ENCODE measurements around the gene TEAD3. TPM values are rescaled to one million over a fixed set of nuclear protein-coding genes. Genes with fewer than 3 reads are reported as not detected.

Gene TEAD3
- total and polyA plus RNA-seq, 2 of the 4 experiments (the other 2 are of a cell fraction), result 5.2 to 28.0 TPM

- Histone ChIP-seq H2AK9ac (replicated peaks; ENCODE audit: low read depth, low read length, poor library complexity) (peak overlapping the region; percentile 96), H3K18ac (ENCODE audit: low read depth, low read length) (peak overlapping the region; percentile 92), H3K14ac (replicated peaks; ENCODE audit: low read depth, low read length) (peak overlapping the region; percentile 98), H3K4me3 (ENCODE audit: insufficient read depth, low read depth, low read length) (no peak overlapping the region), H2AFZ (replicated peaks; ENCODE audit: low read length, poor library complexity) (peak overlapping the region; percentile 58), H3K4me2 (ENCODE audit: low read depth, low read length) (peak overlapping the region; percentile 32), H3K4me1 (ENCODE audit: control insufficient read depth, insufficient read depth, low read length) (peaks cover 42% of the 10 kb centered on the region), H2BK120ac (ENCODE audit: low read depth, low read length) (peak overlapping the region; percentile 100), H4K5ac (ENCODE audit: low read depth, low read length) (peak overlapping the region; percentile 94), H2BK20ac (ENCODE audit: low read depth, low read length) (peak overlapping the region; percentile 99), H4K8ac (ENCODE audit: low read depth in 2 of 2, low read length in 2 of 2) (peak overlapping the region; percentile 92), H3K36me3 (ENCODE audit: control insufficient read depth, insufficient read depth, low read length) (peaks cover 27% of the 10 kb centered on the region), H2AK5ac (ENCODE audit: low read depth, low read length) (peak overlapping the region; percentile 100), H3K4ac (ENCODE audit: low read depth, low read length) (peak overlapping the region; percentile 100), H3K79me1 (ENCODE audit: low read depth in 1 of 2, low read length in 2 of 2) (peaks cover 26 to 44% of the 10 kb centered on the region in 2 experiments), H3K9ac (ENCODE audit: low read depth, low read length) (peak overlapping the region; percentile 63), H3K27ac (ENCODE audit: insufficient read depth, low read length) (peak overlapping the region; percentile 97), H3K27me3 (ENCODE audit: control insufficient read depth, insufficient read depth, low read length) (no peaks in the 10 kb centered on the region), H3K9me3 (ENCODE audit: control insufficient read depth, insufficient read depth, low read length) (peaks cover 6% of the 10 kb centered on the region), H3K23ac (ENCODE audit: low read depth, low read length) (peak overlapping the region; percentile 94), H2BK5ac (ENCODE audit: low read depth, low read length, poor library complexity, severe bottlenecking) (peak overlapping the region; percentile 100), H3K56ac (ENCODE audit: extremely low read depth, insufficient read depth, low read length) (peak overlapping the region; percentile 91), H2BK15ac (ENCODE audit: low read depth, low read length) (peak overlapping the region; percentile 57; the same call in 2 of the 3 replicates), H4K20me1 (ENCODE audit: insufficient read depth, low read length) (no peaks in the 10 kb centered on the region), H3K9me1 (ENCODE audit: insufficient read depth, low read length) (peaks cover 34% of the 10 kb centered on the region), H4K91ac (ENCODE audit: insufficient read depth, low read depth, low read length) (peak overlapping the region; percentile 100)
- intact Hi-C loops (cut with micrococcal nuclease), result no loop called here
- CTCF ChIA-PET, result interaction anchor here (0.9 to 2.9 kb wide), 3 partner anchors 8 to 36 kb away, joined by 3 to 8 read pairs (median 4); no protein-coding TSS in a partner anchor
- dilution Hi-C loops (cut with HindIII; ENCODE audit: low sequenced_read_pairs, unreplicated experiment), result no loop called here
- no TSS peak for BruUV-seq (replicated peaks)
- POLR2A ChIA-PET (ENCODE audit: unreplicated experiment), result interaction anchor here (1.1 to 1.4 kb wide), 2 partner anchors 8 to 12 kb away, joined by 4 read pairs; no protein-coding TSS in a partner anchor
- TF ChIP-seq POLR2A (IDR thresholded peaks at IDR 0.05; ENCODE audit: low read depth, low read length) (no peak), MXI1 (IDR thresholded peaks at IDR 0.05; ENCODE audit: borderline replicate concordance, low read depth, low read length) (no peak), RFX5 (IDR thresholded peaks at IDR 0.05; ENCODE audit: low read depth, low read length) (no peak), NFE2L2 (IDR thresholded peaks at IDR 0.05; ENCODE audit: low read depth, low read length) (no peak)
- no peak for DNase-seq
- no CpG with 5 or more reads among the region's 5 CpGs for WGBS, 2 experiments (ENCODE audit: extremely low coverage in 2 of 2, insufficient read length in 1 of 2)
- in situ Hi-C loops (cut with MboI; ENCODE audit: low sequenced_read_pairs), result no loop called here
- peak; percentile 1; the same call in 1 of the 2 replicates for ATAC-seq (ENCODE audit: low read depth)
These were observed 69.4 kb downstream of the TEAD3 start for GRCh38 chr6:35427435-35427834.
